ENCODE measurements around the gene TSPAN5.

DNA sequence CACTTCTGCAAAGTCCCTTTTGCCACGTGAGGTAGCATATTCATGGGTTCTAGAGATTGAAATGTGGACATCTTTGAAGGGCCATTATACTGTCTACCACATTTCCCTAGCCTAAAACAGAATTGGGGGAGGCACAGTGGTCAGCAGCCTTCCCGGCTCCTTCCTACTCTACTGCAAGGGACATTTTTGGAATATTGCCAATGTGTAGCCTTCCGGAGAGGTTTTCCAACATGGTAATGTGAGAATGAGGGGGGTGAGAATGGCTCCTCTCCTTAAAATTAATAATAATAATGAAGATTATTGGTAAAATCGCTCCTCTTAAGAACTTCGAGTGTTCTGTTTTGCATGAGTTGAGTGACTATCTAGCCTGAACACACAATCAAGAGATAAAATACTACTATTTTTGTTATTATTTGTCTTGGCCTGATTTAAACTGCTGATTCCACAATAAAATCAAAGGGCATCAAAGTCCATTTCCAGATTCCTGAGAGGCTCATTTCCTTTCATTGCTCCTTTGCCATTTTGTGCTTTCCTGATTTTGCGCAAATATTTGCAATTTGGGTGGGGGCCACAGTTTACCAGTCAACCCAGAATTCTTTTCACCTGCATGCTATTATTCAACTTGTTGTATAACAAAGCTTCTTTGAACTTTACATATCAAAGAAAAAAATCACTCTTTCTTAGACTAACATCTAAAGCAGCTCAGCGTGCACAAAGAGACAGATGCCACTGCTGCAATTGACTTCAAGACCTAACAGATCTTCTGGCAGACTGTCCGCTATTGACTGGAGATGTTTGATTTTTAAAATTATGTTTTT is 27.0 kb upstream of the TSPAN5 start:
- TF ChIP-seq, protein P1, sequence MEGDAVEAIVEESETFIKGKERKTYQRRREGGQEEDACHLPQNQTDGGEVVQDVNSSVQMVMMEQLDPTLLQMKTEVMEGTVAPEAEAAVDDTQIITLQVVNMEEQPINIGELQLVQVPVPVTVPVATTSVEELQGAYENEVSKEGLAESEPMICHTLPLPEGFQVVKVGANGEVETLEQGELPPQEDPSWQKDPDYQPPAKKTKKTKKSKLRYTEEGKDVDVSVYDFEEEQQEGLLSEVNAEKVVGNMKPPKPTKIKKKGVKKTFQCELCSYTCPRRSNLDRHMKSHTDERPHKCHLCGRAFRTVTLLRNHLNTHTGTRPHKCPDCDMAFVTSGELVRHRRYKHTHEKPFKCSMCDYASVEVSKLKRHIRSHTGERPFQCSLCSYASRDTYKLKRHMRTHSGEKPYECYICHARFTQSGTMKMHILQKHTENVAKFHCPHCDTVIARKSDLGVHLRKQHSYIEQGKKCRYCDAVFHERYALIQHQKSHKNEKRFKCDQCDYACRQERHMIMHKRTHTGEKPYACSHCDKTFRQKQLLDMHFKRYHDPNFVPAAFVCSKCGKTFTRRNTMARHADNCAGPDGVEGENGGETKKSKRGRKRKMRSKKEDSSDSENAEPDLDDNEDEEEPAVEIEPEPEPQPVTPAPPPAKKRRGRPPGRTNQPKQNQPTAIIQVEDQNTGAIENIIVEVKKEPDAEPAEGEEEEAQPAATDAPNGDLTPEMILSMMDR (IDR thresholded peaks at IDR 0.05; ENCODE audit: insufficient read depth, low read length, poor library complexity, severe bottlenecking) = no peak
- no peak for TF ChIP-seq EZH2phosphoT487 (conservative IDR thresholded peaks at IDR 0.05; ENCODE audit: low read length)

Data from SU-DHL-6 (cell line).